OCI-M1 (cell line): ENCODE data around the gene CUL9.
A peak's percentile ranks its signal among the peaks of the same experiment; 100 is the strongest.
"Not testable (repeated sequence)": the region's sequence is repeated elsewhere in the genome, so short reads cannot be mapped to it uniquely, and the experiment has no call there.

Source experiments
- DNase-seq: peaks from one replicate; lab custom pipeline; 2025; lab: John Stamatoyannopoulos, UW

The CUL9 gene

DNA sequence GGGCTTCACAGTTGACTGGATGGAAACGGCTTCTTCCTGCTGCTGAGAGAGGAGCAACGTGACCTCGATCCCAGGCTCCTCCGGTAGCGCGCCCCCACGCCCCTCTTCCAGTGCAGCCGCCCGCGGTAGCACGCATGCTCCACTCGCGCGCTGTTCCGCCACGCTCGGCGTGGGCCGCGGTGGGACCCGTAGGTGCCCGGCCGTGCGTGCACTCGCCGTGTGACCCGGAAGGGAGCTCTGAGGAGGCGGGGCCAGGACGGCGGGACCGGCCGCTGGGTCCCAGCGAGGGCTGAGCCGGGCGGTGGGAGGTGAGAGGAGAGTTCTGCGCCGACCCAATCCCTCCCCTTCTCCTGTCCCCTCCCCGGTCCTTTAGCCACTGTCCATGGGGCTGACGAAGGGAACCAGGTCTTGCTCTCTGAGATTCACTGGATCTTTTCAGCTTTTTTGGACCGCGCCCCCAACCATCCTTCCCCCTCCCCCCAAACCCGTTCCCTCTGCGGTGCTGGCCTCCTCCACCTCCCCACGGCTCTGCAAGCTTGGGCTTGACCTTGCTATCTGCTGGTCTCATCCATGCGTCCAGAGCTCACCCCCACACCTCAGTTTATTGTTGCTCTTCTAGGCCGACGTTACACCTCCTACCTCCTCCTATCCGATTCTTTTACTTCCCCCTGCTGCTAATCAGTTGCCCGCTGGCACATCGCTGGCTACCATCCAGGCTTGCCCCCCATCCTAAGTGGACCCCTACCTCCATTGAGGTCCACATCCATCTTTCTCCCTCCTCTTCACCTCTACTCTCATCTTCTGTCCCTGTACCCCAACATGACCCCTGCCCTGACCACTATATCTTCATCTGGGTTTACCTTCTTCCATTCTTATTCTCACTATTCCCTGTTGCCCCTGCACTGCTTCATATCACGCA lies at the start of gene CUL9:
CUL9 (plus strand) TSS at position 255 of the 919 bp plus-strand sequence. CDS start 2,115 bp downstream, outside the sequence.
- peak; percentile 94 for DNase-seq

DNA sequence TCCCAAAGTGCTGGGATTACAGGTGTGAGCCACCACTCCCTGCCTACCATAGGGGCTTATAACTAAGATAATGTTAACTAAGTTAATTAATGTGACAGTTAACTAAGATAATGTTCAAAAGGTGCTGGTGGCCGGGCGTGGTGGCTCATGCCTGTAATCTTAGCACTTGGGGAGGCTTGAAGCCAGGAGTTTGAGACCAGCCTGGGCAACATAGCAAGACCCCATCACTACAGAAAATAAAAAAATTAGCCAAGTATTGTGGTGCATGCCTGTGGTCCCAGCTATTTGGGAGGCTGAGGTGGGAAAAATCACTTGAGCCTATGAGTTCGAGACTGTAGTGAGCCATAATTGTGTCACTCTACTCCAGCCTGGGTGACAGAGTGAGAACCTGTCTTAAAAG lies 43.7 kb upstream of the CUL9 start:
- no peak for DNase-seq

DNA sequence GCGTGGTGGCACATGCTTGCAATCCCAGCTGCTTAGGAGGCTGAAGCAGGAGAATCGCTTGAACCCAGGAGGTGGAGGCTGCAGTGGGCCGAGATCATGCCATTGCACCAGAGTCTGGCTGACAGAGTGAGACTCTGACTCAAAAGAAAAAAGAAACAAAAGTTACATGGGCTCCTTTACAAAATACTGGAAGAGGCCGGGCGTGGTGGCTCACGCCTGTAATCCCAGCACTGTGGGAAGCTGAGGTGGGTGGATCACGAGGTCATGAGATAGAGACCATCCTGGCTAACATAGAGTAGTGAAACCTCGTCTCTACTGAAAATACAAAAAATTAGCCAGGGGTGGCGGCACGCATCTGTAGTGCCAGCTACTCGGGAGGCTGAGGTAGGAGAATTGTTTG lies 42.0 kb upstream of the CUL9 start:
- DNase-seq, result not testable (repeated sequence)

DNA sequence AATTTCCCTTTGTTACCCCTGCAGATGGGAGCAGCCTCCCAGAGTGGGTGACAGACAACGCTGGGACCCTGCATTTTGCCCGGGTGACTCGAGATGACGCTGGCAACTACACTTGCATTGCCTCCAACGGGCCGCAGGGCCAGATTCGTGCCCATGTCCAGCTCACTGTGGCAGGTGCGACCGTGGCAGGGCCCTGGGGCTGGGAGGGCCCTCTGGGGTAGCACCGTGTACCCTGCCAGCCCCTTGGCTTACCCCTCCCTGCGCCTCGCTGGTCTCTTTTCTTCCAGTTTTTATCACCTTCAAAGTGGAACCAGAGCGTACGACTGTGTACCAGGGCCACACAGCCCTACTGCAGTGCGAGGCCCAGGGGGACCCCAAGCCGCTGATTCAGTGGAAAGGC lies 40.4 kb upstream of the CUL9 start:
- DNase-seq, result no peak

- no peak for DNase-seq
Measured at GRCh38 chr6:43142101-43142500, 39.9 kb upstream of the CUL9 start.

- peak; percentile 93 for DNase-seq
Measured at GRCh38 chr6:43143235-43144128, 38.5 kb upstream of the CUL9 start.

DNA sequence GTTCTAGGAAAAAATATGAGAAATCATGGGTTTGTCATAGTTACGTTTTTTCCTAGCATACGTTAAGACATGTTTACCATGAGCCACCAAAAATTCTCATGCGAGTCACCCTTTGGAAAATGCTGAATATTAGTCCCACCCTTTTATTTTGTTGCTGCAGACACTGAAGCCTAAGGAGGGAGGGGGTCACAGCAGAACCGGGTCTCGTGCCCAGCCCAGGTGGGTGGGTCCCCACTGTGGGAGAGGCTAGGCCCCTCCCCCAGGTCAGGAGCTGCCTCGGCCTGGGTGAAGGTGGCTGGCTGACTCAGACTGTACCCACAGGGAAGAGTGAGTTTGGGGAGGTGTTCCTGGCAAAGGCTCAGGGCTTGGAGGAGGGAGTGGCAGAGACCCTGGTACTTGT lies 37.1 kb upstream of the CUL9 start:
- DNase-seq, result no peak

DNA sequence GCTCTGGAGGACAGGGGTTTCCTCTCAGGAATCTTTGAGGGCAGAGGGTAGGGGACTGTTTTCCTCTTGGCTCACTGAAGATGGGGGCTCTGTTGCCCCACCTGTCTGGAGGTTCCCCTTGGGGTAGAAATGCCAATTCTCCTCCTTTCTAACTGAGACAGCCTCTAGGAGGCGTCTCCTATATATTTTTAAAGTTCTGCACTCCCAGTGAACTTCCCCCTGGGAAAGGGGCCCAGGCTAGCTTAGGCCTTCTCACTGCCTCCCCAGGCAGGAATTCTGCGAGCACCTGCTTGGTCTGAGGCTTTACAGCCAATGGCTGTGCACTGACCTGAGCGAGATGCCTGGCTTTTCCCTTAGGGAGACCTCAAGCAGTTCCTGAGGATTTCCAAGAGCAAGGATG lies 35.7 kb upstream of the CUL9 start:
- no peak for DNase-seq

- DNase-seq, result no peak
Measured at GRCh38 chr6:43146709-43147688, 35.0 kb upstream of the CUL9 start.

DNA sequence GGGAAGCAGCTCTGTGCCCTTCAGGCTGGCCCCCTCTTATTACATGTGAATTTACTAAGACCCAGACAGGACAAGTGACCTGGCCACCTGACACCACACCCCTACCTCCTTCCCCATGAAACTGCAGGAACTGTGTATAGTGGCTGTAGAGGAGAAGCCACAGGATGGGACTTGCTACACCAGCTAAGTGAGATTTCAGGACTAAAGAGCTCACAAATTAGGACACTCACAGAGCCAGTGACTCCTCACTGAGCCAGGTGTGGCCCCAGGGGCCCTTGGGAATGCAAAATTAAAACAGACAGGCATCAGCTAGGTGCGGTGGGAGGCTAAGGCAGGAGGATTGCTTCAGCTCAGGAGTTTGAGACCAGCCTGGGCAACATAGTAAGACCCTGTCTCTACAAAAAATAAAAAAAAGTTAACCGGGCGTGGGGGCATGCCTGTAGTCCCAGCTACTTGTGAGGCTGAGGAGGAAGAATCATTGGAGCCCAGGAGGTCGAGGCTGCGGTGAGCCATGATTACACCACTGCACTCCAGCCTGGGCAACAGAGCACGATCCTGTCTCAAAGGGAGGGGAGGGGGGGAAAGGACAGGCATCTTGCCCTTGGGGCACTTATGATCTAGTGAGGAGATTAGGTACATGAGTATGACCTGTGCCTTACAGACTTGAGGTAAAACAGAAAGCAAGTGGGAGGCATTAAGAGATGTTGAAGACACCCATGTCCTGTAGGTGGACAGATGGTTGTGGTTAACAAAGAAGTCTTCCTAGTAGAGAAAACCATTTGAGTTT lies 34.1 kb upstream of the CUL9 start:
- DNase-seq, result no peak

GRCh38 chr6:43149265-43149664 lies 32.7 kb upstream of the CUL9 start:
- no peak for DNase-seq

GRCh38 chr6:43150051-43150751 lies 31.8 kb upstream of the CUL9 start:
- DNase-seq, result no peak

DNA sequence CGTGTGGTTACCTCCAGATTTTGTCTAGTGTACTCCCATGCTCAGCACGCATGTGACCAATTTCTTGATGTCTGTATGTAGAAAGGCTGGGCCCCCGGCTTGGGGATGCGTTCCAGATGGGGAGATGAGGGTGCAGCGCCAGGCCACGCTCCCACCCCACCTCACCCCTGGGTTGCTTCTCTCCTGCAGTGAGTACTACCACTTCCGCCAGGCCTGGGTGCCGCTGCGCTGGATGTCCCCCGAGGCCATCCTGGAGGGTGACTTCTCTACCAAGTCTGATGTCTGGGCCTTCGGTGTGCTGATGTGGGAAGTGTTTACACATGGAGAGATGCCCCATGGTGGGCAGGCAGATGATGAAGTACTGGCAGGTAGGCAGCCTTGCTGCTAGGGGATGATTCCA lies 22.4 kb upstream of the CUL9 start:
- no peak for DNase-seq

DNA sequence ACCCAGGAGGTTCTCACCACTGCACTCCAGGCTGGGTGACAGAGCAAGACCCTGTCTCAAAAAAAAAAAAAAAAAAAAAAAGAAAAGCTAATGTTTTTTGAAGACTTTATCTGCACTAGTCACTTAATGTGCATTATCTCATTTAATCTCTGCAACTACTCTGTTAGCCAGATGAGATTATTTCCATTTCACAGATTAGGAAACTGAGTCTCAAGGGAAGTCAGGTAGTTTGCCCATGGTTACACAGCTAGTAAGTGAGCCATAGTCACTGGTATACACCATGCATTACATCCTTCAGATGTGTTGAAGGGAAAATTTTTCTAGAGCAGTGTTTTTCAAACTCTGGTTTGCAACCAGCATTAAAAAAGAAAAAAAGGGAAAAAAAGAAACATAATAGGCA lies 18.1 kb upstream of the CUL9 start:
- DNase-seq, result no peak

DNA sequence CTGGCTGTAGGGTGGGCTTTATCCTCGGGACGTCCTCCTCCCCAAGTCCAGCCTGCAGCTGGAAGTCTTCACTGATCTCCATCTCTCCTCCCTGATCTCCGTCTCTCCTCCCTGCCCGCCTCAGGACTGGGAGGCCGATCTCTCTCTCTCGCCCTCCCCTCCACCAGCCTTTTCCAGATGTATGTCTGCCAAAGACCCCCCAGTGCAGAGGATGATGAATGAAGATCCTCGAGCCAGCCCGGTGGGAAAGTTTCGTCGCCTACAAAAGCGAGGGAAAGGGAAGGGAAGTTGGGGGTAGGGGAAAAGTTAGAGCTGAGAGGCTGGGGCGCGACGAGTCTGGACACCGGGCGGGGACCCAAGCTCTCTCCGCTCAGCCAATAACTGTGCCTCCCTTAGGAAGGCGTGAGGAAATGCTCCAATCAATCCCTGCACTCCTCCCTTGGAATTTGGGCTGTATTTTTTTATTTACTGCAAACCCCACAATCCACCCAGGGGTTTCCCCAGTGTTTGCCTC lies 11.5 kb upstream of the CUL9 start:
- DNase-seq, result no peak

DNA sequence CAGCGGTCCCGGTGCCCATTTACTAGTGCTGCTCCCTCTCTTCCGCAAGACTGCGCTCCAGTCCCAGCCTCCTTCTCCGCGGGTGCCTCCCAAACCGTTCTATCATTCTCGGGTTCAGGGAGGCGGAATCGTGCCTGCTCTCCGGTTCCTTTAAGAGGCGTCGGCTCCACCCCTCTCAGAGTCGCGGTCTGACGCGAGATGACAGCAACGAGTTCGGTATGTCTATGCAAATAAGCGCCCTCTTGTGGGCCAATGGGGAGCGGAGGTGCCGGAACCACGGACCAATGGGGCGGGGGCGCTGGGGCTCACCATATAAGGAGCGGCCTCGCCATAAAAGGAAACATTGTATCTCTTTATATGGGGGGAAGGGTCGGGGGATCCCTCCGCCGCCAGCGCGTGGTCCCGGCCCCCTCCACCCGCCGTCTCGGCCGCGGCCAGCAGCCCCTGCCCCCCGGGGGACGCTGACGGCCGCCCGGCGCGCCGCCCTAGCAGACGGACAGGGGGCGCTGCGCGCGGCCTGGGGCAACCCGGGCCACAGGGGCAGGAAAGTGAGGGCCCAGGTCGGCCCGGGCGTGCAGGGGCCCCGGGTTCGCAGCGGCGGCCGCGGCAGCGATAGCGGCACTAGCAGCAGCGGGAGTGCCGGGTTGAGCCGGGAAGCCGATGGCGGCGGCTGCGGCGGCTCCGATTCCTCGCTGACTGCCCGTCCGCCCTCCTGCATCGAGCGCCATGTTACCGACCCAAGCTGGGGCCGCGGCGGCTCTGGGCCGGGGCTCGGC lies 10.9 kb upstream of the CUL9 start, which contains the start of gene SRF:
SRF (plus strand) TSS at position 339 of the 776 bp plus-strand sequence; CDS start at position 727, 388 bp downstream.
- peak; percentile 100 for DNase-seq

DNA sequence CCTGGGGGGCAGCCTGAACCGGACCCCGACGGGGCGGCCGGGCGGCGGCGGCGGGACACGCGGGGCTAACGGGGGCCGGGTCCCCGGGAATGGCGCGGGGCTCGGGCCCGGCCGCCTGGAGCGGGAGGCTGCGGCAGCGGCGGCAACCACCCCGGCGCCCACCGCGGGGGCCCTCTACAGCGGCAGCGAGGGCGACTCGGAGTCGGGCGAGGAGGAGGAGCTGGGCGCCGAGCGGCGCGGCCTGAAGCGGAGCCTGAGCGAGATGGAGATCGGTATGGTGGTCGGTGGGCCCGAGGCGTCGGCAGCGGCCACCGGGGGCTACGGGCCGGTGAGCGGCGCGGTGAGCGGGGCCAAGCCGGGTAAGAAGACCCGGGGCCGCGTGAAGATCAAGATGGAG lies 10.3 kb upstream of the CUL9 start:
- no peak for DNase-seq

DNA sequence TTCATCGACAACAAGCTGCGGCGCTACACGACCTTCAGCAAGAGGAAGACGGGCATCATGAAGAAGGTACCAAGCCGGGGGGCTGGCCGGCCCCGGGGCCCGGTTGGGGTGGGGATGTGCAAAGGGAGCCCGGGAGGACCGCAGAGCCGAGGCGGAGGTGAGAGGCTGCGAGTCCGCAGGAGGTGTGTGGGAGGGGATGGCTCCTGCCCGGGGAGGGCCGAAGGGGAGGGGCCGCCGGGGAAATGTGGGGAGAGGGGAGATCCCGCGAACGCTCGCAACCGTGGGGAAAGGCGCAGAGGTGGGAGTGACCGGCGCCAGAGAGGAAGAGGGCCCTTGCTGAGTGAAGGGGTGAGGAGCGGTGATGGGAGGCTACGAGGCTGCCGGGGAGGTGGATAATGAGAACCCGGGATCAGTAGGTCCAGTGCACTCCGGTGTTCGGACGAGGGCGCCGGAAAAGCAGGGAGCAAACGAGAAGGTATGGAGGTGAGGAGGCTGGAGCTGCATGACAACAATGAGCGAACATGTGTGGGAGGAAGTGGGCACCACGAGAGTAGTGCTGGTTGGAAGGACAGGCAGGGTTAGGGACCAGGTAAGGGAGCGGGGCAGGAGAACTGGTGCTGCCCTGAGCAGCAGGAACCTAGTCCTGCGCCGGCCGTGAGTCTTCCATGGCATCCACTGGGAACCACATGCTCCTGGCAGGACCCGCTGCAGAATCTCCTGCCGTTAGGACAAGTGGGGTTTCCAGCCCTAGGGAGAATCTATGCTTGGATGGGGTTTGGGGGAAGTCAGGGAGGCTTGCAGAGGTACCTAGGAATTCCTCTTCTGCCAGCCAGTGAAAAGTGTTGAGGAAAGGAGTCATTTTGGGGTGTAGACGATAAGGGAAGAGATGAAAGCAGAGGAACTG lies 9.6 kb upstream of the CUL9 start:
- DNase-seq, result peak; percentile 71
